K562 (cell line): ENCODE results near the gene SVBP. TPM values are rescaled to one million over a fixed set of nuclear protein-coding genes. Genes with fewer than 3 reads are reported as not detected.

Experiments
- CBFA2T3 ChIP-seq: fragments of 450-650 bp; IDR thresholded peaks from 2 replicates; pipeline ENCODE4 v1.6.1; 2017
- CHD2 ChIP-seq: IDR thresholded peaks from 2 replicates; pipeline ENCODE4 v1.6.1; 2011; ENCODE audit warnings: low read depth, low read length
- CTBP1 ChIP-seq: fragments of 450-650 bp; IDR thresholded peaks from 2 replicates; pipeline ENCODE4 v1.6.1; 2016; ENCODE audit warnings: borderline replicate concordance
- ETV1 ChIP-seq: fragments of 450-650 bp; conservative IDR thresholded peaks from 2 replicates; pipeline ENCODE4 v1.6.1; 2016; ENCODE audit warnings: missing genetic modification characterization, control low read depth, low read depth, missing compliant biosample characterization
- GTF2F1 ChIP-seq: IDR thresholded peaks from 2 replicates; pipeline ENCODE4 v1.6.1; 2011; ENCODE audit warnings: low read depth, low read length, improper control_type of control experiment
- HNRNPL ChIP-seq: fragments of 200-400 bp; formaldehyde crosslinking; IDR thresholded peaks from 2 replicates; pipeline ENCODE4 v1.6.1; 2017; ENCODE audit warnings: low read depth, mild to moderate bottlenecking, low read length
- KHSRP ChIP-seq: fragments of 450-650 bp; IDR thresholded peaks from 2 replicates; pipeline ENCODE4 v1.6.1; 2017
- MAZ ChIP-seq, 2 experiments: fragments of 450-650 bp in 1 of 2; sonication (generic) in 1 of 2; formaldehyde crosslinking; IDR thresholded peaks in 1 of 2; conservative IDR thresholded peaks in 1 of 2; 2 replicates each; pipeline versions ENCODE4 v1.4.0 to v1.5.0; 2020; ENCODE audit warnings: mild to moderate bottlenecking in 1 of 2, missing genetic modification reagents in 1 of 2
- MLX ChIP-seq, 2 experiments: fragments of 450-650 bp in 1 of 2; sonication (generic) in 1 of 2; formaldehyde crosslinking; conservative IDR thresholded peaks; 2 replicates each; pipeline versions ENCODE4 v1.4.0 to v1.8.1; 2020 to 2022; ENCODE audit warnings: mild to moderate bottlenecking in 1 of 2, missing genetic modification reagents in 1 of 2
- NRF1 ChIP-seq, 2 experiments: fragments of 450-650 bp; IDR thresholded peaks in 1 of 2; conservative IDR thresholded peaks in 1 of 2; 2 replicates each; pipeline ENCODE4 v1.6.1; 2014; ENCODE audit warnings: mild to moderate bottlenecking in 2 of 2
- POLR2G ChIP-seq: fragments of 200-400 bp; formaldehyde crosslinking; IDR thresholded peaks from 2 replicates; pipeline ENCODE4 v1.6.1; 2017; ENCODE audit warnings: low read depth, mild to moderate bottlenecking, antibody characterized with exemption, low read length, moderate library complexity
- PRDM10 ChIP-seq: fragments of 450-650 bp; IDR thresholded peaks from 2 replicates; pipeline ENCODE4 v1.6.1; 2018; ENCODE audit not compliant: partially characterized antibody
- RBM22 ChIP-seq: fragments of 200-400 bp; formaldehyde crosslinking; IDR thresholded peaks from 2 replicates; pipeline ENCODE4 v1.6.1; 2018; ENCODE audit warnings: low read length, low read depth; ENCODE audit not compliant: poor library complexity, severe bottlenecking
- SRSF3 ChIP-seq: fragments of 200-400 bp; formaldehyde crosslinking; IDR thresholded peaks from 2 replicates; pipeline ENCODE4 v1.6.1; 2016; ENCODE audit warnings: mild to moderate bottlenecking, low read length, moderate library complexity; ENCODE audit not compliant: insufficient read depth
- ZNF140 ChIP-seq: fragments of 250-450 bp; sonication (Bioruptor Pico); IDR thresholded peaks from 2 replicates; pipeline ENCODE4 v1.8.0; 2021; ENCODE audit warnings: moderate library complexity, mild to moderate bottlenecking, inconsistent platforms
- ZNF197 ChIP-seq: fragments of 200-800 bp; sonication (Bioruptor generic); IDR thresholded peaks from 2 replicates; pipeline ENCODE4 v1.6.1; 2016; ENCODE audit warnings: low read depth, missing genetic modification characterization, missing compliant biosample characterization
- ZNF316 ChIP-seq: fragments of 450-650 bp; IDR thresholded peaks from 2 replicates; pipeline ENCODE4 v1.6.1; 2016
- polyA plus RNA-seq, 8 experiments: library from polyadenylated mRNA; depleted of rRNA in 4 of 8; stranded (reverse) in 5 of 8; unstranded in 3 of 8; fragments of >200 nt; fragmentation: Nextera tagmentation in 2 of 8; fragmentation: Illumina TruSeq in 1 of 8; extraction: Ambion mirVana in 2 of 8; extraction: Trizol in 1 of 8; gene quantifications; 2 replicates each; pipeline versions ENCODE4 v1.2.1 to v1.2.3, GENCODE V29; 2011 to 2014; ENCODE audit warnings: inconsistent platforms in 1 of 8, missing spikeins in 1 of 8
- total RNA-seq, 7 experiments: library from RNA; depleted of rRNA in 6 of 7; stranded (reverse); fragments of >200 nt in 6 of 7; fragmentation: Illumina TruSeq in 2 of 7; extraction: Trizol in 2 of 7; gene quantifications; 2 replicates each; pipeline versions ENCODE4 v1.2.1 to v1.2.3, GENCODE V29; 2011 to 2021; ENCODE audit warnings: low replicate concordance in 1 of 7
- TF ChIP-seq, protein P1 (sequence below), 2 experiments: IDR thresholded peaks; 2 replicates each; pipeline ENCODE4 v1.6.1; 2011; ENCODE audit warnings: borderline replicate concordance in 1 of 2, control low read depth in 1 of 2, low read depth in 1 of 2, low read length in 1 of 2, mild to moderate bottlenecking in 1 of 2, mixed read lengths in 1 of 2, moderate library complexity in 1 of 2; ENCODE audit not compliant: insufficient read depth in 1 of 2, insufficient read length in 1 of 2, poor library complexity in 1 of 2, severe bottlenecking in 1 of 2; ENCODE audit errors: extremely low read depth in 1 of 2
- TF ChIP-seq, protein P2 (sequence below): sonication (generic); formaldehyde crosslinking; IDR thresholded peaks from 2 replicates; pipeline ENCODE4 v1.8.0; 2022; ENCODE audit warnings: mild to moderate bottlenecking, missing genetic modification reagents, borderline replicate concordance

The SVBP gene
- total and polyA plus RNA-seq, 9 of the 15 experiments (the other 6 are each of a cell fraction or from before 2014, with no cell fraction given): 31.7 to 49.7 (median 40.0) TPM

DNA sequence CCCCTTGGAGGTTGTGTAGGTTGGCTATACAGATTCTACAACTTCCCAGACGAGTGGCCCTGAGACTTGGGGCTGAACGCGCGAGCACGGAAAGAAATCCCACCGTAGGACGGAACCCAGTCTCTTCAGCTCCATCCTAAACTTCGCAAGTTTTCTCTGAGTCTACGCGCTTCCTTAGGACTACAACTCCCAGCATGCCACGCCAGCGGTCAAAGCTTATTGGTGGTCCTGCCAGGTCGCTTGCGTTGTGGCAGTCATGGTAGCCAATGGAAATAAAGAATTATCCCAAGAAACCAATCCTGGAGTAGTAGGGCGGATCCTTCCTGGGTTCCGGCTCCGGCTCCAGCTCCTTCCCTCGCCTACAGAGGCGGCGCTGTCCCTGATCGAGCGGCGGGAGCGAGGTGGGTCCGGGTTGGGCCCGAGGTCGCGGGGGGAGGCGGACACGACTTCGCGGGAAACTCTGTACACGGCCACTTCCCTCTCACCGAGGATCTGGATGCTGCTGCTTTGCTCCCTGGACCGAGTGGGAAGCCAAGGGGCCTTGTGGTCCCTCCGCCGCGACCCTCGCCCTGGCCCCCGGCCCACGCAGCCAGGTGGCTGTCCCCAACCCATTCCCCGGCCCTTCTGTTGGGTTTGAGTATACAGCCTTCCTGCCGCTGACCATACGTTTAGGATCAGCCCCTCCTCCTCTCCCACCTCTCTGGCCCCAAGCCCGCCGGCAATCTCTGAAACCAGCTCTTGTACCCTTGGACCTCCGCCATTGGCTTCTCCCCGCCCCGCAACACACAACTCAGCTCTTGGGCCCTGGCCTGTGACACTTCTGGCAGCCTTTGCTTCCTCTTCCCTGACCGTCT, 29.3 kb upstream of the SVBP start, which contains the start of gene ZNF691 (continued):
- TF ChIP-seq PRDM10 (peak; percentile 69), ZNF316 (0 out of 2 replicates have a peak, but pooled peaks have one; percentile 20), KHSRP (no peak), ZNF140 (CRISPR knock-in tag) (no peak), POLR2G (peak; percentile 95), NRF1 (conservative IDR thresholded peaks at IDR 0.05 in 1 of 2, IDR thresholded peaks at IDR 0.05 in 1 of 2) (peak; percentile 39 to 49; a peak in 3 of 4 replicates), ETV1 (tag) (peak; percentile 56), MAZ (CRISPR knock-in tag; conservative IDR thresholded peaks at IDR 0.05 in 1 of 2, IDR thresholded peaks at IDR 0.05 in 1 of 2) (peak; percentile 83 to 84), GTF2F1 (0 out of 2 replicates have a peak, but pooled peaks have one; percentile 41), MLX (CRISPR knock-in tag; conservative IDR thresholded peaks at IDR 0.05) (0 out of 4 replicates have a peak, but pooled peaks of 1 of the 2 experiments have one; percentile 80), CHD2 (peak; percentile 92), ZNF197 (CRISPR knock-in tag) (peak; percentile 39; the same call in 1 of the 2 replicates), HNRNPL (no peak), CBFA2T3 (no peak; the same call in 1 of the 2 replicates), CTBP1 (peak; percentile 41), SRSF3 (0 out of 2 replicates have a peak, but pooled peaks have one; percentile 40), RBM22 (peak; percentile 26)
- TF ChIP-seq, protein P1, sequence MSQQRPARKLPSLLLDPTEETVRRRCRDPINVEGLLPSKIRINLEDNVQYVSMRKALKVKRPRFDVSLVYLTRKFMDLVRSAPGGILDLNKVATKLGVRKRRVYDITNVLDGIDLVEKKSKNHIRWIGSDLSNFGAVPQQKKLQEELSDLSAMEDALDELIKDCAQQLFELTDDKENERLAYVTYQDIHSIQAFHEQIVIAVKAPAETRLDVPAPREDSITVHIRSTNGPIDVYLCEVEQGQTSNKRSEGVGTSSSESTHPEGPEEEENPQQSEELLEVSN (IDR thresholded peaks at IDR 0.05; ENCODE audit: borderline replicate concordance in 1 of 2, extremely low read depth in 1 of 2, insufficient read depth in 1 of 2, insufficient read length in 1 of 2, low read depth in 1 of 2, low read length in 1 of 2, poor library complexity in 1 of 2, severe bottlenecking in 1 of 2): peak; percentile 94 to 95
- TF ChIP-seq, protein P2, sequence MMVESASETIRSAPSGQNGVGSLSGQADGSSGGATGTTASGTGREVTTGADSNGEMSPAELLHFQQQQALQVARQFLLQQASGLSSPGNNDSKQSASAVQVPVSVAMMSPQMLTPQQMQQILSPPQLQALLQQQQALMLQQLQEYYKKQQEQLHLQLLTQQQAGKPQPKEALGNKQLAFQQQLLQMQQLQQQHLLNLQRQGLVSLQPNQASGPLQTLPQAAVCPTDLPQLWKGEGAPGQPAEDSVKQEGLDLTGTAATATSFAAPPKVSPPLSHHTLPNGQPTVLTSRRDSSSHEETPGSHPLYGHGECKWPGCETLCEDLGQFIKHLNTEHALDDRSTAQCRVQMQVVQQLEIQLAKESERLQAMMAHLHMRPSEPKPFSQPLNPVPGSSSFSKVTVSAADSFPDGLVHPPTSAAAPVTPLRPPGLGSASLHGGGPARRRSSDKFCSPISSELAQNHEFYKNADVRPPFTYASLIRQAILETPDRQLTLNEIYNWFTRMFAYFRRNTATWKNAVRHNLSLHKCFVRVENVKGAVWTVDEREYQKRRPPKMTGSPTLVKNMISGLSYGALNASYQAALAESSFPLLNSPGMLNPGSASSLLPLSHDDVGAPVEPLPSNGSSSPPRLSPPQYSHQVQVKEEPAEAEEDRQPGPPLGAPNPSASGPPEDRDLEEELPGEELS (CRISPR knock-in tag): no peak
